ENCODE results near the gene NTSR1.

- TF ChIP-seq EZH2phosphoT487 (IDR thresholded peaks at IDR 0.05; ENCODE audit: borderline replicate concordance, low read length): no peak
- TF ChIP-seq CTCF (IDR thresholded peaks at IDR 0.05; ENCODE audit: low read depth, low read length, poor library complexity, severe bottlenecking): no peak
Measured at GRCh38 chr20:62682912-62683517, 25.6 kb upstream of the NTSR1 start.

All from DOHH2 (cell line).